ENCODE results near the gene KCTD10.
A peak's percentile ranks its signal among the peaks of the same experiment; 100 is the strongest.

Gene KCTD10

GRCh38 chr12:109448707-109449390 is 28.3 kb downstream of the KCTD10 start:
- DNase-seq, result no peak
- Histone ChIP-seq H3K27me3 (no peaks in the 10 kb centered on the region), H3K4me1 (peaks cover 0 to 9% (median 0%) of the 10 kb centered on the region in 4 donors), H3K4me3 (no peak overlapping the region), H3K27ac (peak overlapping the region in 1 of 2 donors; percentile 7), H3K9me3 (no peaks in the 10 kb centered on the region), H3K36me3 (peaks cover 53 to 91% (median 61%) of the 10 kb centered on the region in 3 donors)
- TF ChIP-seq, protein P1, sequence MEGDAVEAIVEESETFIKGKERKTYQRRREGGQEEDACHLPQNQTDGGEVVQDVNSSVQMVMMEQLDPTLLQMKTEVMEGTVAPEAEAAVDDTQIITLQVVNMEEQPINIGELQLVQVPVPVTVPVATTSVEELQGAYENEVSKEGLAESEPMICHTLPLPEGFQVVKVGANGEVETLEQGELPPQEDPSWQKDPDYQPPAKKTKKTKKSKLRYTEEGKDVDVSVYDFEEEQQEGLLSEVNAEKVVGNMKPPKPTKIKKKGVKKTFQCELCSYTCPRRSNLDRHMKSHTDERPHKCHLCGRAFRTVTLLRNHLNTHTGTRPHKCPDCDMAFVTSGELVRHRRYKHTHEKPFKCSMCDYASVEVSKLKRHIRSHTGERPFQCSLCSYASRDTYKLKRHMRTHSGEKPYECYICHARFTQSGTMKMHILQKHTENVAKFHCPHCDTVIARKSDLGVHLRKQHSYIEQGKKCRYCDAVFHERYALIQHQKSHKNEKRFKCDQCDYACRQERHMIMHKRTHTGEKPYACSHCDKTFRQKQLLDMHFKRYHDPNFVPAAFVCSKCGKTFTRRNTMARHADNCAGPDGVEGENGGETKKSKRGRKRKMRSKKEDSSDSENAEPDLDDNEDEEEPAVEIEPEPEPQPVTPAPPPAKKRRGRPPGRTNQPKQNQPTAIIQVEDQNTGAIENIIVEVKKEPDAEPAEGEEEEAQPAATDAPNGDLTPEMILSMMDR (IDR thresholded peaks at IDR 0.05), result no peak
- intact Hi-C loops (cut with DNase I; ENCODE audit: low total_unique reads), result no loop called here

DNA sequence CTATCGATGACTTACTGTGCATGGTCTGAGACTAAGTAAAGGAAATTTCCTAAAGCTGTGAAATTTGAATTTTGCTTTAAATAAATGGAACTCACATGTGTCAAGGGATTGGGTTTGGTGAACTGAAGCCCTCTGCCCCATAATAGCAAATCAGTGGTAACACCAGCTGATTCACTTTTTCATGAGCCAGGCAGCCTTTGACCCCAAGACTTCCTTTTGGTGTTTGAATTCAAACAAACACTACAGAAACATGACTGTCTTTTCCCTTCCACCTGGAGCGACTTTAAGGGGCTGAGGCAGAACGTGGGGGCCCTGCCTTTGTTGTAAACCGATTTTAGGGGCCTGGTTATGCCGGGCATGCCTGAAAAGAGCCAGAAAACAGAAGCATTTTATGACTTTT is 28.8 kb downstream of the KCTD10 start:
- no peak for DNase-seq
- peaks cover 0 to 15% (median 0%) of the 10 kb centered on the region in 4 donors for H3K4me1 ChIP-seq
- intact Hi-C loops (cut with DNase I; ENCODE audit: low total_unique reads), result no loop called here
- no peaks in the 10 kb centered on the region for H3K9me3 ChIP-seq
- no peak overlapping the region for H3K27ac ChIP-seq
- TF ChIP-seq, protein P1 (IDR thresholded peaks at IDR 0.05), result no peak
- no peaks in the 10 kb centered on the region for H3K27me3 ChIP-seq
- H3K4me3 ChIP-seq, result no peak overlapping the region
- peaks cover 47 to 85% (median 55%) of the 10 kb centered on the region in 3 donors for H3K36me3 ChIP-seq

DNA sequence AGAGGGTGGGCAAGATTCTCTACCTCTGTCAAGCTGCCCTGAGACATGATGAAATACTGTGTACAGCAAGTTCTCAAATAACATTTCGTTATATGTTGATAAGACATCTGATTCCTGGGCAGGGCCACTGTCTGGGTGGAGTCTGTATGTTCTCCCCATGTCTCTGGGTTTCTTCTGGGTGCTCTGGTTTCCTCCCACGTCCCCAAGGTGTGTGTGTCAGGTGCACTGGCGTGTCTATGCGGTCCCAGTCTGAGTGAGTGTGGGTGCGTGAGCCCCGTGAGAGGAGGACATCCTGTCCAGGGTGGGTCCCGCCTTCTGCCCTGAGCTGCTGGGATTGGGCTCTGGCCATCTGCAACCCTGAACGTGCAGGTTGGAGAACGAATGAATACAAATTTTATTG is 29.6 kb downstream of the KCTD10 start:
- H3K4me1 ChIP-seq, result peaks cover 0 to 15% (median 0%) of the 10 kb centered on the region in 4 donors
- H3K27ac ChIP-seq, result no peak overlapping the region
- H3K9me3 ChIP-seq, result no peaks in the 10 kb centered on the region
- intact Hi-C loops (cut with DNase I; ENCODE audit: low total_unique reads), result no loop called here
- H3K36me3 ChIP-seq, result peaks cover 40 to 77% (median 47%) of the 10 kb centered on the region in 3 donors
- H3K27me3 ChIP-seq, result no peaks in the 10 kb centered on the region
- no peak for DNase-seq
- TF ChIP-seq, protein P1 (IDR thresholded peaks at IDR 0.05), result no peak
- H3K4me3 ChIP-seq, result no peak overlapping the region

- DNase-seq, result no peak
- intact Hi-C loops (cut with DNase I; ENCODE audit: low total_unique reads), result no loop called here
- H3K27me3 ChIP-seq, result no peaks in the 10 kb centered on the region
- peaks cover 0 to 15% (median 0%) of the 10 kb centered on the region in 4 donors for H3K4me1 ChIP-seq
- no peak overlapping the region for H3K27ac ChIP-seq
- H3K36me3 ChIP-seq, result peaks cover 37 to 71% (median 42%) of the 10 kb centered on the region in 3 donors
- TF ChIP-seq, protein P1 (IDR thresholded peaks at IDR 0.05), result no peak
- H3K4me3 ChIP-seq, result no peak overlapping the region
- H3K9me3 ChIP-seq, result no peaks in the 10 kb centered on the region
These were observed 30.2 kb downstream of the KCTD10 start for GRCh38 chr12:109446869-109447268.

DNA sequence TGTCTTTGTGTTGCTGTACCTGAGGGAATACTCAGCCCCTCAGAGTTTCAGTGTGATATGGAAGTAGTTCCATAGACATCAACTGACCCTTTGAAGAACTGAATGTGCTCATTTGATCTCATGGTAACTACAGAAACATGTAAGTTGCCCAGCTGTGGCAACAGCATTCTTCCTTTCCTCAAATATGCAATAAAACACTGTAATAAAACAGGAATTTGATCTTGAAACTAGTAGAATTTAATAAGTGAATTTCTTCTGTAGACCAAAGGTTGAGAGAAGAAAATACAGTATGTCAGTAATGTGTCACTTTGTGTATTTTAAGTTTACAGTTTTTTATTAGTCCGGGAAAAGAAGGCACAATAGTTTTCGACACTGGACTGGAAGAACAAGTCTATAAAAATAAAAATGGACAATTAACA is 31.9 kb downstream of the KCTD10 start:
- H3K27ac ChIP-seq, result peak overlapping the region in 1 of 2 donors; percentile 46

More for the DNA sequence above, 31.9 kb downstream of the KCTD10 start:
- no peak for DNase-seq
- Histone ChIP-seq H3K4me3 (no peak overlapping the region), H3K4me1 (peaks cover 0 to 15% (median 0%) of the 10 kb centered on the region in 4 donors), H3K36me3 (peaks cover 26 to 54% (median 26%) of the 10 kb centered on the region in 3 donors), H3K9me3 (no peaks in the 10 kb centered on the region), H3K27me3 (no peaks in the 10 kb centered on the region)
- TF ChIP-seq, protein P1 (IDR thresholded peaks at IDR 0.05), result no peak
- intact Hi-C loops (cut with DNase I; ENCODE audit: low total_unique reads), result no loop called here

All from tibial artery (tissue), 4 donors.